Activated naive CD8-positive, alpha-beta T cell treated with anti-CD3 and anti-CD28 coated beads, Interleukin-2, amount 10 ng/mL, durations not matched to agents 7 days and 5 days (primary cell): ENCODE data around the gene NRXN2. TPM values are rescaled to one million over a fixed set of nuclear protein-coding genes. Genes with fewer than 3 reads are reported as not detected.
A peak's percentile ranks its signal among the peaks of the same experiment; 100 is the strongest.

Source experiments
- ATAC-seq: fragments of 150-1000 bp; cut with Tn5 transposase; one replicate; pipeline ENCODE4 v1.10.0; 2021; ENCODE audit warnings: low read depth, moderate library complexity
- POLR2A ChIA-PET: fragments of 350-600 bp; sonication (Branson Sonifier 250); formaldehyde crosslinking; loops from one replicate; lab custom pipeline; 2021; ENCODE audit warnings: antibody characterized with exemption; lab: Charles Lee
- DNase-seq: peaks from one replicate; pipeline ENCODE4 v3.0.0; 2021
- H3K27ac Mint-ChIP-seq: one replicate; pipeline ENCODE4 v1.8.0; 2022; ENCODE audit warnings: mild to moderate bottlenecking, mixed read lengths
- H3K27me3 Mint-ChIP-seq: one replicate; pipeline ENCODE4 v1.8.0; 2022; ENCODE audit warnings: mild to moderate bottlenecking, moderate library complexity, mixed read lengths
- H3K36me3 Mint-ChIP-seq: one replicate; pipeline ENCODE4 v1.8.0; 2021; ENCODE audit warnings: mild to moderate bottlenecking, mixed read lengths
- H3K4me1 Mint-ChIP-seq: one replicate; pipeline ENCODE4 v1.8.0; 2021; ENCODE audit warnings: mixed read lengths
- H3K4me3 Mint-ChIP-seq: one replicate; pipeline ENCODE4 v1.8.0; 2022; ENCODE audit warnings: mild to moderate bottlenecking, moderate library complexity, mixed read lengths
- H3K9me3 Mint-ChIP-seq: one replicate; pipeline ENCODE4 v1.8.0; 2021; ENCODE audit warnings: mixed read lengths
- total RNA-seq, 2 experiments: library from RNA; stranded (reverse); gene quantifications; one replicate each; pipeline ENCODE4 v1.2.3, GENCODE V29; 2021

NRXN2 gene
- under 1 TPM in 1 of 2 experiments, not detected in 1; 0.36 TPM for total RNA-seq

GRCh38 chr11:64723117-64723906 lies at the start of gene NRXN2:
Gene NRXN2 (minus strand): TSS chr11:64723197. CDS start chr11:64713699, 9,498 bp downstream.
- peaks cover 13% of the 10 kb centered on the region for H3K4me1 Mint-ChIP-seq
- H3K27ac Mint-ChIP-seq = peak within 1 kb of the TSS; percentile 56
- POLR2A ChIA-PET = no interaction called here
- H3K4me3 Mint-ChIP-seq = peak within 1 kb of the TSS; percentile 62
- H3K9me3 Mint-ChIP-seq = no peaks in the 10 kb centered on the region
- ATAC-seq (peak; percentile 99), DNase-seq (peak; percentile 90)
- H3K27me3 Mint-ChIP-seq = peaks cover 28% of the 10 kb centered on the region
- H3K36me3 Mint-ChIP-seq = peaks cover 1% of the 10 kb centered on the region

GRCh38 chr11:64772303-64773018 lies 49.5 kb upstream of the NRXN2 start:
- Mint-ChIP-seq H3K9me3 (no peaks in the 10 kb centered on the region), H3K27me3 (no peaks in the 10 kb centered on the region), H3K4me3 (peak overlapping the region; percentile 26), H3K27ac (peak overlapping the region; percentile 79), H3K36me3 (peaks cover 76% of the 10 kb centered on the region), H3K4me1 (peaks cover 73% of the 10 kb centered on the region)
- DNase-seq (no peak), ATAC-seq (no peak)
- POLR2A ChIA-PET = interaction anchor here (0.5 to 11.0 kb wide), 5 partner anchors 9 to 256 kb away, joined by 3 to 157 read pairs (median 5); partner anchors contain the start of genes MAP4K2, PYGM and RASGRP2

- Mint-ChIP-seq H3K9me3 (no peaks in the 10 kb centered on the region), H3K27ac (peak overlapping the region; percentile 79), H3K4me3 (peak overlapping the region; percentile 26), H3K36me3 (peaks cover 70% of the 10 kb centered on the region), H3K27me3 (no peaks in the 10 kb centered on the region), H3K4me1 (peaks cover 70% of the 10 kb centered on the region)
- ATAC-seq (no peak), DNase-seq (no peak)
- POLR2A ChIA-PET = interaction anchor here (0.5 to 11.0 kb wide), 4 partner anchors 8 to 256 kb away, joined by 3 to 157 read pairs (median 7); partner anchors contain the start of genes MAP4K2, PYGM and RASGRP2
These were observed 48.9 kb upstream of the NRXN2 start for GRCh38 chr11:64771861-64772260.

GRCh38 chr11:64770120-64770519 lies 47.1 kb upstream of the NRXN2 start:
- ATAC-seq (no peak), DNase-seq (peak; percentile 21)
- peaks cover 62% of the 10 kb centered on the region for H3K4me1 Mint-ChIP-seq
- H3K36me3 Mint-ChIP-seq = peaks cover 62% of the 10 kb centered on the region
- no peaks in the 10 kb centered on the region for H3K27me3 Mint-ChIP-seq
- no peak overlapping the region for H3K27ac Mint-ChIP-seq
- H3K9me3 Mint-ChIP-seq = no peaks in the 10 kb centered on the region
- POLR2A ChIA-PET = interaction anchor here (11.0 to 14.2 kb wide), 2 partner anchors 7 to 25 kb away, joined by 157 to 278 read pairs; partner anchors contain the start of genes PYGM and RASGRP2
- H3K4me3 Mint-ChIP-seq = no peak overlapping the region

- Mint-ChIP-seq H3K4me3 (no peak overlapping the region), H3K27me3 (no peaks in the 10 kb centered on the region), H3K4me1 (peaks cover 65% of the 10 kb centered on the region), H3K36me3 (peaks cover 61% of the 10 kb centered on the region), H3K9me3 (no peaks in the 10 kb centered on the region), H3K27ac (no peak overlapping the region)
- ATAC-seq (no peak), DNase-seq (no peak)
- POLR2A ChIA-PET = interaction anchor here (11.0 to 14.2 kb wide), 2 partner anchors 6 to 24 kb away, joined by 157 to 278 read pairs; partner anchors contain the start of genes PYGM and RASGRP2
These were observed 46.3 kb upstream of the NRXN2 start for GRCh38 chr11:64769283-64769682.

- peaks cover 57% of the 10 kb centered on the region for H3K36me3 Mint-ChIP-seq
- no peaks in the 10 kb centered on the region for H3K27me3 Mint-ChIP-seq
- H3K9me3 Mint-ChIP-seq = no peaks in the 10 kb centered on the region
- no peak overlapping the region for H3K27ac Mint-ChIP-seq
- POLR2A ChIA-PET = interaction anchor here (10.4 to 14.2 kb wide), 2 partner anchors 7 to 23 kb away, joined by 157 to 278 read pairs; partner anchors contain the start of genes RASGRP2 and SF1
- no peak overlapping the region for H3K4me3 Mint-ChIP-seq
- peaks cover 67% of the 10 kb centered on the region for H3K4me1 Mint-ChIP-seq
- no peak for DNase-seq
- ATAC-seq = no peak
These were observed 45.3 kb upstream of the NRXN2 start for GRCh38 chr11:64768300-64768694.

- peaks cover 56% of the 10 kb centered on the region for H3K36me3 Mint-ChIP-seq
- DNase-seq (peak; percentile 81), ATAC-seq (peak; percentile 30)
- H3K4me1 Mint-ChIP-seq = peaks cover 67% of the 10 kb centered on the region
- POLR2A ChIA-PET = interaction anchor here (10.4 to 14.2 kb wide), 2 partner anchors 7 to 23 kb away, joined by 157 to 278 read pairs; partner anchors contain the start of genes RASGRP2 and SF1
- H3K4me3 Mint-ChIP-seq = peak overlapping the region; percentile 39
- peak overlapping the region; percentile 70 for H3K27ac Mint-ChIP-seq
- no peaks in the 10 kb centered on the region for H3K9me3 Mint-ChIP-seq
- no peaks in the 10 kb centered on the region for H3K27me3 Mint-ChIP-seq
These were observed 44.6 kb upstream of the NRXN2 start for GRCh38 chr11:64767344-64768299.

GRCh38 chr11:64766881-64767280 lies 43.9 kb upstream of the NRXN2 start:
- H3K4me3 Mint-ChIP-seq = peak overlapping the region; percentile 8
- peaks cover 66% of the 10 kb centered on the region for H3K4me1 Mint-ChIP-seq
- peak overlapping the region; percentile 19 for H3K27ac Mint-ChIP-seq
- H3K27me3 Mint-ChIP-seq = no peaks in the 10 kb centered on the region
- H3K9me3 Mint-ChIP-seq = no peaks in the 10 kb centered on the region
- ATAC-seq (no peak), DNase-seq (peak; percentile 26)
- POLR2A ChIA-PET = interaction anchor here (10.4 to 14.2 kb wide), 2 partner anchors 8 to 22 kb away, joined by 157 to 278 read pairs; partner anchors contain the start of genes RASGRP2 and SF1
- peaks cover 51% of the 10 kb centered on the region for H3K36me3 Mint-ChIP-seq

GRCh38 chr11:64765851-64766665 lies 43.1 kb upstream of the NRXN2 start:
- no peak for ATAC-seq
- POLR2A ChIA-PET = interaction anchor here (0.6 to 14.2 kb wide), 4 partner anchors 9 to 444 kb away, joined by 3 to 278 read pairs (median 80); partner anchors contain the start of genes RASGRP2 and SF1
- Mint-ChIP-seq H3K27ac (peak overlapping the region; percentile 88), H3K4me1 (peaks cover 66% of the 10 kb centered on the region), H3K4me3 (peak overlapping the region; percentile 80), H3K36me3 (peaks cover 51% of the 10 kb centered on the region), H3K27me3 (no peaks in the 10 kb centered on the region), H3K9me3 (no peaks in the 10 kb centered on the region)
- peak; percentile 32 for DNase-seq

GRCh38 chr11:64765291-64765850 lies 42.4 kb upstream of the NRXN2 start:
- no peaks in the 10 kb centered on the region for H3K9me3 Mint-ChIP-seq
- peaks cover 48% of the 10 kb centered on the region for H3K36me3 Mint-ChIP-seq
- POLR2A ChIA-PET = interaction anchor here (1.9 to 14.2 kb wide), 3 partner anchors 10 to 20 kb away, joined by 4 to 278 read pairs (median 157); partner anchors contain the start of genes RASGRP2 and SF1
- peak; percentile 34 for DNase-seq
- no peaks in the 10 kb centered on the region for H3K27me3 Mint-ChIP-seq
- no peak for ATAC-seq
- H3K4me1 Mint-ChIP-seq = peaks cover 70% of the 10 kb centered on the region
- H3K27ac Mint-ChIP-seq = peak overlapping the region; percentile 88
- peak overlapping the region; percentile 80 for H3K4me3 Mint-ChIP-seq

- POLR2A ChIA-PET = interaction anchor here (1.0 to 14.2 kb wide), 7 partner anchors 10 to 734 kb away, joined by 3 to 278 read pairs (median 4); partner anchors contain the start of genes MALAT1, RASGRP2 and SF1
- peak overlapping the region; percentile 88 for H3K27ac Mint-ChIP-seq
- DNase-seq (peak; percentile 32), ATAC-seq (no peak)
- peaks cover 73% of the 10 kb centered on the region for H3K4me1 Mint-ChIP-seq
- H3K4me3 Mint-ChIP-seq = peak overlapping the region; percentile 80
- peaks cover 46% of the 10 kb centered on the region for H3K36me3 Mint-ChIP-seq
- no peaks in the 10 kb centered on the region for H3K27me3 Mint-ChIP-seq
- H3K9me3 Mint-ChIP-seq = no peaks in the 10 kb centered on the region
These were observed 41.8 kb upstream of the NRXN2 start for GRCh38 chr11:64764753-64765152.
